ENCODE results near the gene ACVR2A.

Gene ACVR2A

GRCh38 chr2:147977679-147978078 is 132.8 kb downstream of the ACVR2A start:
- H3K27me3 ChIP-seq (ENCODE audit: low read depth), result no peaks in the 10 kb centered on the region
- in situ Hi-C loops (cut with MboI; ENCODE audit: low sequenced_read_pairs), result loop anchor here (25.0 kb wide), 1 partner anchor 535 kb away; no protein-coding TSS in a partner anchor
- no peak for DNase-seq (ENCODE audit: low spot score in 2 of 2)

More at GRCh38 chr2:147977679-147978078, 132.8 kb downstream of the ACVR2A start:
- H3K36me3 ChIP-seq (replicated peaks), result peaks cover 3% of the 10 kb centered on the region; the same call in 1 of the 2 replicates
- H3K4me1 ChIP-seq, result peaks cover 16% of the 10 kb centered on the region
- H3K9me3 ChIP-seq, result no peaks in the 10 kb centered on the region
- H3K4me3 ChIP-seq, result no peak overlapping the region

All from HAP-1 (cell line).